PC-3 (cell line): ENCODE measurements around the gene NET1. TPM values are rescaled to one million over a fixed set of nuclear protein-coding genes. Genes with fewer than 3 reads are reported as not detected.

Experiments
- ATAC-seq: fragments of 200-7000 bp; cut with Tn5 transposase; 2 replicates; pipeline ENCODE4 v1.9.1; 2020; ENCODE audit warnings: mild to moderate bottlenecking, moderate library complexity
- BruUV-seq: library from RNA; stranded (reverse); fragments of 400-500 nt; replicated peaks from 2 replicates; lab custom pipeline; 2021; lab: Mats Ljungman, UMichigan
- CTCF ChIA-PET: fragments of 300-600 bp; sonication (Branson Sonifier 250); formaldehyde crosslinking; loops from one replicate; lab custom pipeline; 2022; ENCODE audit warnings: antibody characterized with exemption; lab: Charles Lee
- POLR2A ChIA-PET: fragments of 300-600 bp; sonication (Branson Sonifier 250); formaldehyde crosslinking; loops from one replicate; lab custom pipeline; 2022; ENCODE audit warnings: antibody characterized with exemption; ENCODE audit not compliant: unreplicated experiment; lab: Charles Lee
- DNase-seq: peaks from one replicate; pipeline ENCODE4 v3.0.0-alpha.2; 2015
- H2AFZ ChIP-seq: fragments of 300-600 bp; sonication (generic); 2 replicates; pipeline ENCODE4 v1.6.0; 2016; ENCODE audit warnings: antibody characterized with exemption, low read length
- H3F3A ChIP-seq: fragments of 300-600 bp; sonication (generic); one replicate; pipeline ENCODE4 v1.6.0; 2017; ENCODE audit warnings: antibody characterized with exemption, low read length, control low read depth, mild to moderate bottlenecking; ENCODE audit not compliant: unreplicated experiment
- H3K27ac ChIP-seq: fragments of 300-600 bp; sonication (generic); 2 replicates; pipeline ENCODE4 v1.5.1; 2016; ENCODE audit warnings: mild to moderate bottlenecking, low read length
- H3K27me3 ChIP-seq: fragments of 300-600 bp; sonication (generic); 2 replicates; pipeline ENCODE4 v1.6.1; 2016; ENCODE audit warnings: low read length, mixed read lengths
- H3K36me3 ChIP-seq: fragments of 300-600 bp; sonication (generic); 2 replicates; pipeline ENCODE4 v1.6.1; 2016; ENCODE audit warnings: low read depth, mixed run types, low read length, mixed read lengths
- H3K4me1 ChIP-seq: fragments of 300-600 bp; sonication (generic); 2 replicates; pipeline ENCODE4 v1.5.1; 2016; ENCODE audit warnings: low read length; ENCODE audit not compliant: insufficient read depth
- H3K4me2 ChIP-seq: fragments of 300-600 bp; sonication (generic); 2 replicates; pipeline ENCODE4 v1.6.0; 2016; ENCODE audit warnings: low read length
- H3K4me3 ChIP-seq: fragments of 300-600 bp; sonication (generic); 2 replicates; pipeline ENCODE4 v1.5.1; 2016; ENCODE audit warnings: mild to moderate bottlenecking, low read length, mixed read lengths
- H3K79me2 ChIP-seq: fragments of 300-600 bp; sonication (generic); 2 replicates; pipeline ENCODE4 v1.6.1; 2017; ENCODE audit warnings: low read length, mixed read lengths
- H3K9ac ChIP-seq: fragments of 300-600 bp; sonication (generic); 2 replicates; pipeline ENCODE4 v1.6.0; 2016; ENCODE audit warnings: mild to moderate bottlenecking, low read length
- H3K9me2 ChIP-seq: fragments of 300-600 bp; sonication (generic); replicated peaks from 2 replicates; pipeline ENCODE4 v1.6.1; 2016; ENCODE audit warnings: mixed run types, low read length, mixed read lengths
- H3K9me3 ChIP-seq: fragments of 300-600 bp; sonication (generic); 2 replicates; pipeline ENCODE4 v1.6.1; 2016; ENCODE audit warnings: low read length, mixed read lengths
- H4K20me1 ChIP-seq: fragments of 300-600 bp; sonication (generic); 2 replicates; pipeline ENCODE4 v1.6.1; 2016; ENCODE audit warnings: low read length, mixed read lengths
- CTCF ChIP-seq: fragments of 300-600 bp; sonication (generic); conservative IDR thresholded peaks from 2 replicates; pipeline ENCODE4 v1.5.1; 2017; ENCODE audit warnings: antibody characterized with exemption, low read depth, mild to moderate bottlenecking, low read length
- EZH2 ChIP-seq: fragments of 300-600 bp; sonication (generic); IDR thresholded peaks from one replicate; pipeline ENCODE4 v1.6.1; 2017; ENCODE audit warnings: antibody characterized with exemption, mild to moderate bottlenecking, low read length; ENCODE audit not compliant: unreplicated experiment
- EZH2phosphoT487 ChIP-seq: fragments of 300-600 bp; sonication (generic); IDR thresholded peaks from 2 replicates; pipeline ENCODE4 v1.6.1; 2018; ENCODE audit warnings: mild to moderate bottlenecking, antibody characterized with exemption, low read length, borderline replicate concordance
- intact Hi-C: fragments of 100-400 bp; cut with micrococcal nuclease; formaldehyde crosslinking; loops from 2 replicates; pipeline ENCODE4 v1.9.0; 2023
- total RNA-seq: library from RNA; depleted of rRNA; stranded (reverse); fragments of >200 nt; gene quantifications from 2 replicates; pipeline ENCODE4 v1.2.3, GENCODE V29; 2014

NET1 gene
- total RNA-seq, 1 experiment from 2014 or later, result 88.2 TPM

- no peak overlapping the region for H3K4me2 ChIP-seq
- ChIA-PET CTCF (no interaction called here), POLR2A (no interaction called here)
- H3K9me2 ChIP-seq, result no peaks in the 10 kb centered on the region
- no peak for ATAC-seq
- H3K27ac ChIP-seq, result no peak overlapping the region
- intact Hi-C loops, result no loop called here
- DNase-seq, result no peak
- H3K4me3 ChIP-seq, result no peak overlapping the region
- TF ChIP-seq CTCF (no peak), EZH2phosphoT487 (no peak), EZH2 (no peak)
- H4K20me1 ChIP-seq, result no peaks in the 10 kb centered on the region
- H3K9ac ChIP-seq, result no peak overlapping the region
- H3K36me3 ChIP-seq, result no peaks in the 10 kb centered on the region
- no peaks in the 10 kb centered on the region for H3K4me1 ChIP-seq
- no peaks in the 10 kb centered on the region for H3K79me2 ChIP-seq
- no peaks in the 10 kb centered on the region for H3F3A ChIP-seq
- no peak overlapping the region for H2AFZ ChIP-seq
- H3K9me3 ChIP-seq, result 0 out of 2 replicates have a peak, but pooled peaks cover 4% of the 10 kb centered on the region
- no TSS peak for BruUV-seq
- no peaks in the 10 kb centered on the region for H3K27me3 ChIP-seq
Observed at GRCh38 chr10:5395168-5395567, 17.2 kb upstream of the NET1 start.

- Histone ChIP-seq H3K9me3 (no peaks in the 10 kb centered on the region), H3K4me2 (no peak overlapping the region), H3K9ac (no peak overlapping the region), H3K9me2 (no peaks in the 10 kb centered on the region), H3K4me3 (no peak overlapping the region), H3K36me3 (no peaks in the 10 kb centered on the region), H3K27me3 (no peaks in the 10 kb centered on the region), H3K79me2 (no peaks in the 10 kb centered on the region), H4K20me1 (no peaks in the 10 kb centered on the region), H3K4me1 (no peaks in the 10 kb centered on the region), H3F3A (no peaks in the 10 kb centered on the region), H3K27ac (no peak overlapping the region), H2AFZ (no peak overlapping the region)
- intact Hi-C loops, result no loop called here
- DNase-seq (no peak), ATAC-seq (no peak)
- BruUV-seq, result no TSS peak
- TF ChIP-seq CTCF, result no peak
- TF ChIP-seq EZH2, result no peak
- ChIA-PET POLR2A (no interaction called here), CTCF (no interaction called here)
Observed at GRCh38 chr10:5396556-5397300, 15.6 kb upstream of the NET1 start.

GRCh38 chr10:5399332-5399731 lies 13.0 kb upstream of the NET1 start:
- CTCF ChIA-PET, result no interaction called here

More at GRCh38 chr10:5399332-5399731, 13.0 kb upstream of the NET1 start:
- no peak overlapping the region for H3K9ac ChIP-seq
- POLR2A ChIA-PET, result no interaction called here
- H3K27me3 ChIP-seq, result no peaks in the 10 kb centered on the region
- no peaks in the 10 kb centered on the region for H3K9me2 ChIP-seq
- H3K27ac ChIP-seq, result no peak overlapping the region
- no peak overlapping the region for H3K4me2 ChIP-seq
- no peak overlapping the region for H2AFZ ChIP-seq
- intact Hi-C loops, result no loop called here
- H3K9me3 ChIP-seq, result no peaks in the 10 kb centered on the region
- DNase-seq, result no peak
- no TSS peak for BruUV-seq
- no peaks in the 10 kb centered on the region for H3F3A ChIP-seq
- peaks cover 3% of the 10 kb centered on the region; the same call in 1 of the 2 replicates for H3K4me1 ChIP-seq
- TF ChIP-seq EZH2phosphoT487 (no peak), CTCF (no peak), EZH2 (no peak)
- no peak overlapping the region for H3K4me3 ChIP-seq
- H4K20me1 ChIP-seq, result no peaks in the 10 kb centered on the region
- no peak for ATAC-seq
- no peaks in the 10 kb centered on the region for H3K79me2 ChIP-seq
- H3K36me3 ChIP-seq, result no peaks in the 10 kb centered on the region
